RWPE2 (cell line): ENCODE measurements around the gene NPR3.

Source experiments
- ATAC-seq: fragments of 200-7000 bp; cut with Tn5 transposase; 3 replicates; pipeline ENCODE4 v1.9.1; 2021; ENCODE audit warnings: low read depth
- DNase-seq: peaks from one replicate; pipeline ENCODE4 v3.0.0-alpha.2; 2020; ENCODE audit warnings: low spot score
- H3K27ac ChIP-seq: fragments of 450-650 bp; 2 replicates; pipeline ENCODE4 v1.5.1; 2017; ENCODE audit warnings: mild to moderate bottlenecking; ENCODE audit not compliant: poor library complexity, severe bottlenecking
- H3K27me3 ChIP-seq: fragments of 250-450 bp; sonication (Bioruptor Pico); 2 replicates; pipeline ENCODE4 v1.5.1; 2021; ENCODE audit warnings: mild to moderate bottlenecking, moderate library complexity; ENCODE audit not compliant: insufficient read depth, poor library complexity, severe bottlenecking
- H3K36me3 ChIP-seq: fragments of 250-450 bp; sonication (Bioruptor Pico); 2 replicates; pipeline ENCODE4 v1.5.1; 2020; ENCODE audit warnings: low read depth, mild to moderate bottlenecking, moderate library complexity
- H3K4me1 ChIP-seq: fragments of 250-450 bp; sonication (Bioruptor Pico); 2 replicates; pipeline ENCODE4 v1.5.1; 2021; ENCODE audit warnings: mild to moderate bottlenecking, moderate library complexity; ENCODE audit not compliant: insufficient read depth, poor library complexity, severe bottlenecking
- H3K4me3 ChIP-seq: fragments of 250-450 bp; sonication (Bioruptor Pico); 2 replicates; pipeline ENCODE4 v1.5.1; 2021; ENCODE audit warnings: mild to moderate bottlenecking, moderate library complexity; ENCODE audit not compliant: severe bottlenecking
- H3K9me3 ChIP-seq: fragments of 250-450 bp; sonication (Bioruptor Pico); 2 replicates; pipeline ENCODE4 v1.5.1; 2021; ENCODE audit warnings: mild to moderate bottlenecking, moderate library complexity; ENCODE audit not compliant: severe bottlenecking
- TF ChIP-seq, protein P1 (sequence below): fragments of 450-650 bp; IDR thresholded peaks from one replicate; pipeline ENCODE4 v1.5.1; 2017; ENCODE audit warnings: mild to moderate bottlenecking, moderate library complexity; ENCODE audit not compliant: poor library complexity, severe bottlenecking

Gene NPR3

DNA sequence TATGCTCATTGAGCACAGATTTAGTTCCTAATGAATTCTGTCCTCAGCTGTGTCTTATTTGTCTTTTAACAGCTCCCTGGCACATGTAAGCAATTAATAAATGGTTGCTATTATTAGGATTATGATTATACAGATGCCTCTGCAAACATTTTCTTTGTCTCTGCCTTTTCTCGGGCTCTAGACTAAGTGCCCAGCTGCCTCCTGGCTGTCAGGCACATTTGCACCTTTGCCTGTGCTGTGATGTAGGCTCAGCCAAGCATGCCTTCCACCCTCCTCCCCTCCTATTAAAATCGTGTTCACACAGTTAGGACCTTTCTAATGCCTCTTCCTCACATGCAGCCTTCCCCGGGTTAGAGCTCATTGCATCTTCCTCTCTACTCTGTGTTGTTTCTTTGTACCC is 25.7 kb downstream of the NPR3 start:
- H3K27ac ChIP-seq, result no peak overlapping the region
- H3K36me3 ChIP-seq, result no peaks in the 10 kb centered on the region
- ATAC-seq (no peak), DNase-seq (no peak)
- no peak overlapping the region for H3K4me3 ChIP-seq
- H3K4me1 ChIP-seq, result no peaks in the 10 kb centered on the region
- H3K27me3 ChIP-seq, result no peaks in the 10 kb centered on the region
- no peaks in the 10 kb centered on the region for H3K9me3 ChIP-seq
- TF ChIP-seq, protein P1, sequence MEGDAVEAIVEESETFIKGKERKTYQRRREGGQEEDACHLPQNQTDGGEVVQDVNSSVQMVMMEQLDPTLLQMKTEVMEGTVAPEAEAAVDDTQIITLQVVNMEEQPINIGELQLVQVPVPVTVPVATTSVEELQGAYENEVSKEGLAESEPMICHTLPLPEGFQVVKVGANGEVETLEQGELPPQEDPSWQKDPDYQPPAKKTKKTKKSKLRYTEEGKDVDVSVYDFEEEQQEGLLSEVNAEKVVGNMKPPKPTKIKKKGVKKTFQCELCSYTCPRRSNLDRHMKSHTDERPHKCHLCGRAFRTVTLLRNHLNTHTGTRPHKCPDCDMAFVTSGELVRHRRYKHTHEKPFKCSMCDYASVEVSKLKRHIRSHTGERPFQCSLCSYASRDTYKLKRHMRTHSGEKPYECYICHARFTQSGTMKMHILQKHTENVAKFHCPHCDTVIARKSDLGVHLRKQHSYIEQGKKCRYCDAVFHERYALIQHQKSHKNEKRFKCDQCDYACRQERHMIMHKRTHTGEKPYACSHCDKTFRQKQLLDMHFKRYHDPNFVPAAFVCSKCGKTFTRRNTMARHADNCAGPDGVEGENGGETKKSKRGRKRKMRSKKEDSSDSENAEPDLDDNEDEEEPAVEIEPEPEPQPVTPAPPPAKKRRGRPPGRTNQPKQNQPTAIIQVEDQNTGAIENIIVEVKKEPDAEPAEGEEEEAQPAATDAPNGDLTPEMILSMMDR, result no peak

DNA sequence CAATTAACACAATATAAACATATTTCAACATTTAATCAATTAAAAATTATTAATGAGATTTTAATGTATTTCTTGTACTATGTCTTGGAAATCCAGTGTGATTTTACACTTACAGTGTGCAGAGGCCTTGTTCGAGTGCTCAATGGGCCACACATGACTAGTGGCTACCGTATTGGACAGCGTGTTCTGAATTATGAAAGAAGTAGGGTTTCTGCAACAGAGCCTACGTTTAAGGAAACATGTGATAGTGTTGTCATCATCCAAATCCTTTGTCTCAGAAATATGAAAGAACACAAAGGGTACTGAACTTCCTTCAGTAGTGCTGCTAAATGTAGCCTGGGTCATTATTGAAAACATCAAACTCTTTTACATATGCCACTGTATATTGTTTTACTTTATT is 29.5 kb downstream of the NPR3 start:
- H3K9me3 ChIP-seq, result no peaks in the 10 kb centered on the region
- no peaks in the 10 kb centered on the region for H3K27me3 ChIP-seq
- no peak for ATAC-seq

DNA sequence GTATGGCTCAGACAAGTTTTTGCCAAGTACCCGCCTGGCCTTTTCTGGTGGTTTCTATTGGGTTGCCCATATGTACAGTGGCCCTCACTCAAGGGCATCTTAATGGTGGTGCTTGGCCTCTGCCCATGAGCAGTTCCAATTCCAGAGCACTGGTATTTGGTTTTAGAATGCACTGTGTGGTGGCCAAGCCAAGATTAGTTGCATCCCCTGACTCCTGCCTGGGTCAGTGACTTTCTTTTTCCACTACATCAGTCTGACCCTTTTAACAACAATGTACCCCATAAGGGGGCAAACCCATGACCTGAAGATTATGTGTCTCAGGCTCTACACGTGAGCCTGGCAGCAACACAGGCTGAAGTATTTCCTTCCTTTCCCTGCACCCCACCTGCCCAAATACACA is 34.2 kb downstream of the NPR3 start:
- DNase-seq (no peak), ATAC-seq (no peak)
- Histone ChIP-seq H3K36me3 (no peaks in the 10 kb centered on the region), H3K27me3 (no peaks in the 10 kb centered on the region), H3K4me3 (no peak overlapping the region), H3K27ac (no peak overlapping the region), H3K9me3 (no peaks in the 10 kb centered on the region), H3K4me1 (no peaks in the 10 kb centered on the region)
- TF ChIP-seq, protein P1, result no peak

More for the DNA sequence above, 29.5 kb downstream of the NPR3 start:
- Histone ChIP-seq H3K36me3 (no peaks in the 10 kb centered on the region), H3K4me1 (no peaks in the 10 kb centered on the region), H3K4me3 (no peak overlapping the region), H3K27ac (no peak overlapping the region)
- DNase-seq, result no peak
- TF ChIP-seq, protein P1, result no peak

DNA sequence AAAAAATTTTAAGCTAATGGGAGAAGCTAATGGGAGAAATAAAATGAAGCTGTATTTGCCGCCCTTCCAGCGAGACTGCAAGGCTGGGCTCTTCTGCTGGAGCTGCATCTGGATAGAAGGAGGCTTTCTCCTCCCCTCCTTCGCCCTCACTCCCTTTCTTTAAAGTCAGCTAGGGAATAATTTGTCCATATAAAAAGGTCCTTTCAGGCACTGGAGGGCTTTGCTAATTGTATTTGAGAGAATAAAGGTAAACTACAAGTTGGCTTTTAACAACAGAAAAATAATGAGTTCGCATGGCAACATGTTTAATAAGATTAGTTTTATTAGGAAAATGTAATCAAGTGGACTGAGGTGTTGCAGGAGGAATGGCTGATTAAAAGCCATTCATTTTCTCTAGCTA is 41.3 kb downstream of the NPR3 start:
- TF ChIP-seq, protein P1, result no peak
- Histone ChIP-seq H3K4me1 (peaks cover 7% of the 10 kb centered on the region), H3K27ac (no peak overlapping the region), H3K4me3 (no peak overlapping the region), H3K9me3 (peaks cover 3% of the 10 kb centered on the region), H3K36me3 (no peaks in the 10 kb centered on the region), H3K27me3 (no peaks in the 10 kb centered on the region)
- ATAC-seq (no peak), DNase-seq (no peak)

DNA sequence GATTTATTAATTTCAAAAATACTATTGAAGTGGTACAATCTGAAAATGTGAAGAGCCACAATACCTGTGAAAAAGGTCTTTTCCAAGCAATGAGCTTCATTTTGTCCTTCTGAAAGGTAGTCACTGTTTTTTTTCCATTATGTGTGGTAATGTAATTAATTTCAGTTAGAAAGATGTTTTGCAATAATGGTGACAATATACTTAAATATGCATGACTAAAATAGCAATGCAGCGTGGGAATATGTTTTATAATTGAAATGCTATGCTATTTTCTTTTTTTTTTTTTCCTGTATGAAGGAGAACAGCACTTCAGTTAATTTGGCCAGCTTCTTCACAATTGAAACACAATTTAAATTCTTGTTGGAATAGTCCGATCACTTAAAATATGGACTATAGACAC is 41.9 kb downstream of the NPR3 start:
- H3K27me3 ChIP-seq, result no peaks in the 10 kb centered on the region
- peaks cover 3% of the 10 kb centered on the region for H3K9me3 ChIP-seq
- no peak overlapping the region for H3K27ac ChIP-seq
- DNase-seq, result no peak
- H3K36me3 ChIP-seq, result no peaks in the 10 kb centered on the region
- peaks cover 7% of the 10 kb centered on the region for H3K4me1 ChIP-seq
- no peak overlapping the region for H3K4me3 ChIP-seq
- no peak for ATAC-seq
- TF ChIP-seq, protein P1, result no peak
